Spleen (tissue), 7 donors: ENCODE measurements around the gene PTPN7.

Experiments used
- POLR2A ChIP-seq, 3 donors: fragments of 450-650 bp; IDR thresholded peaks; one replicate each; pipeline ENCODE4 v1.5.1; 2017; ENCODE audit warnings: antibody characterized with exemption in 3 of 3, mild to moderate bottlenecking in 1 of 3
- TF ChIP-seq, protein P1 (sequence below), 11 experiments: fragments of 200-600 bp in 7 of 11; fragments of 450-650 bp in 4 of 11; sonication (generic) in 4 of 11; IDR thresholded peaks in 8 of 11; conservative IDR thresholded peaks in 3 of 11; 1 replicate in 7 of 11; 2 replicates in 4 of 11; pipeline versions ENCODE4 v1.4.0 to v1.8.0; 2016 to 2021; ENCODE audit warnings: antibody characterized with exemption in 11 of 11, inconsistent platforms in 4 of 11, mild to moderate bottlenecking in 1 of 11
- donor health status: DM: no; HTN: no; CAD: no; lungs with moderate emphysema.
- donor health status: DM: no; HTN: no; CAD: no.
- donor health status: DM: no; HTN: no; CAD: no.

DNA sequence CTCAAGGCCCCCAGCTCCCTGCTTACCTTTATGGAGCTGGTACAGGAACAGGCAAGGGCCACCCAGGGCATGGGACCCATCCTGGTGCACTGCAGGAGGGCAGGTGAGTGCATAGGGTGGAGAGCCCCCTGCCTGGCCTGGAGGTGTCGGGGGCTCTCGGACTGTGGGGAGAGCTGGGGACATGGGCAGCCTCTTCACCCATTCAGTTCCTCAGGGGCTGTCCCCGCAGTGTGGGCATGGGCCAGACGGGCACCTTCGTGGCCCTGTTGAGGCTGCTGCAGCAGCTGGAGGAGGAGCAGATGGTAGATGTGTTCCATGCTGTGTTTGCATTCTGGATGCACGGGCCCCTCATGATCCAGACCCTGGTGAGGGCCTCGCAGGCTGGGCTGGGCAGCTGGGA is 25.9 kb upstream of the PTPN7 start:
- TF ChIP-seq, protein P1, sequence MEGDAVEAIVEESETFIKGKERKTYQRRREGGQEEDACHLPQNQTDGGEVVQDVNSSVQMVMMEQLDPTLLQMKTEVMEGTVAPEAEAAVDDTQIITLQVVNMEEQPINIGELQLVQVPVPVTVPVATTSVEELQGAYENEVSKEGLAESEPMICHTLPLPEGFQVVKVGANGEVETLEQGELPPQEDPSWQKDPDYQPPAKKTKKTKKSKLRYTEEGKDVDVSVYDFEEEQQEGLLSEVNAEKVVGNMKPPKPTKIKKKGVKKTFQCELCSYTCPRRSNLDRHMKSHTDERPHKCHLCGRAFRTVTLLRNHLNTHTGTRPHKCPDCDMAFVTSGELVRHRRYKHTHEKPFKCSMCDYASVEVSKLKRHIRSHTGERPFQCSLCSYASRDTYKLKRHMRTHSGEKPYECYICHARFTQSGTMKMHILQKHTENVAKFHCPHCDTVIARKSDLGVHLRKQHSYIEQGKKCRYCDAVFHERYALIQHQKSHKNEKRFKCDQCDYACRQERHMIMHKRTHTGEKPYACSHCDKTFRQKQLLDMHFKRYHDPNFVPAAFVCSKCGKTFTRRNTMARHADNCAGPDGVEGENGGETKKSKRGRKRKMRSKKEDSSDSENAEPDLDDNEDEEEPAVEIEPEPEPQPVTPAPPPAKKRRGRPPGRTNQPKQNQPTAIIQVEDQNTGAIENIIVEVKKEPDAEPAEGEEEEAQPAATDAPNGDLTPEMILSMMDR (IDR thresholded peaks at IDR 0.05 in 8 of 11, conservative IDR thresholded peaks at IDR 0.05 in 3 of 11), result no peak
- TF ChIP-seq POLR2A (IDR thresholded peaks at IDR 0.05), result no peak
